Measurements from ENCODE around the gene E2F8. TPM values are rescaled to one million over a fixed set of nuclear protein-coding genes. Genes with fewer than 3 reads are reported as not detected.
A peak's percentile ranks its signal among the peaks of the same experiment; 100 is the strongest.

Gene E2F8
- total and polyA plus RNA-seq, 4 donors: 1.8 to 2.5 (median 2.1) TPM

- DNase-seq (ENCODE audit: low read depth in 4 of 6, low spot score in 6 of 6): no peak
- 82% methylated on average over 3 of the region's 3 CpGs for WGBS (ENCODE audit: insufficient coverage)
Measured at GRCh38 chr11:19253817-19254216, 13.1 kb upstream of the E2F8 start.

GRCh38 chr11:19253153-19253745 lies 12.5 kb upstream of the E2F8 start:
- Histone ChIP-seq H3K9me3 (ENCODE audit: control insufficient read depth, insufficient read depth, low read length) (no peaks in the 10 kb centered on the region), H3K4me3 (ENCODE audit: low read depth, low read length) (no peak overlapping the region), H3K4me1 (ENCODE audit: control insufficient read depth, insufficient read depth, low read length) (peaks cover 3% of the 10 kb centered on the region), H3K27ac (ENCODE audit: low read depth, low read length) (peak overlapping the region; percentile 49), H3K27me3 (ENCODE audit: control insufficient read depth, insufficient read depth, low read length) (no peaks in the 10 kb centered on the region), H3K36me3 (ENCODE audit: control insufficient read depth, insufficient read depth, low read length) (no peaks in the 10 kb centered on the region)
- WGBS (ENCODE audit: insufficient coverage): 63% methylated on average over 5 of the region's 7 CpGs
- peak in 1 of 6 donors; percentile 65 for DNase-seq (ENCODE audit: low read depth in 4 of 6, low spot score in 6 of 6)

More at GRCh38 chr11:19253817-19254216, 13.1 kb upstream of the E2F8 start:
- no peak overlapping the region for H3K27ac ChIP-seq (ENCODE audit: low read depth, low read length)
- H3K4me1 ChIP-seq (ENCODE audit: control insufficient read depth, insufficient read depth, low read length): peaks cover 3% of the 10 kb centered on the region
- H3K36me3 ChIP-seq (ENCODE audit: control insufficient read depth, insufficient read depth, low read length): no peaks in the 10 kb centered on the region
- H3K27me3 ChIP-seq (ENCODE audit: control insufficient read depth, insufficient read depth, low read length): no peaks in the 10 kb centered on the region
- no peaks in the 10 kb centered on the region for H3K9me3 ChIP-seq (ENCODE audit: control insufficient read depth, insufficient read depth, low read length)
- H3K4me3 ChIP-seq (ENCODE audit: low read depth, low read length): no peak overlapping the region

- Histone ChIP-seq H3K9me3 (ENCODE audit: control insufficient read depth, insufficient read depth, low read length) (no peaks in the 10 kb centered on the region), H3K4me3 (ENCODE audit: low read depth, low read length) (no peak overlapping the region), H3K36me3 (ENCODE audit: control insufficient read depth, insufficient read depth, low read length) (no peaks in the 10 kb centered on the region), H3K27ac (ENCODE audit: low read depth, low read length) (no peak overlapping the region), H3K27me3 (ENCODE audit: control insufficient read depth, insufficient read depth, low read length) (no peaks in the 10 kb centered on the region), H3K4me1 (ENCODE audit: control insufficient read depth, insufficient read depth, low read length) (peaks cover 3% of the 10 kb centered on the region)
- DNase-seq (ENCODE audit: low read depth in 4 of 6, low spot score in 6 of 6): no peak
- WGBS (ENCODE audit: insufficient coverage): 82% methylated on average over 6 of the region's 8 CpGs
Measured at GRCh38 chr11:19252394-19253152, 11.8 kb upstream of the E2F8 start.

GRCh38 chr11:19251577-19251976 lies 10.8 kb upstream of the E2F8 start:
- no peak for DNase-seq (ENCODE audit: low read depth in 4 of 6, low spot score in 6 of 6)
- Histone ChIP-seq H3K27me3 (ENCODE audit: control insufficient read depth, insufficient read depth, low read length) (no peaks in the 10 kb centered on the region), H3K4me1 (ENCODE audit: control insufficient read depth, insufficient read depth, low read length) (peaks cover 3% of the 10 kb centered on the region)

GRCh38 chr11:19246816-19247215 lies 6.1 kb upstream of the E2F8 start:
- no peak for DNase-seq (ENCODE audit: low read depth in 4 of 6, low spot score in 6 of 6)
- Histone ChIP-seq H3K27me3 (ENCODE audit: control insufficient read depth, insufficient read depth, low read length) (peaks cover 19% of the 10 kb centered on the region), H3K36me3 (ENCODE audit: control insufficient read depth, insufficient read depth, low read length) (no peaks in the 10 kb centered on the region), H3K4me1 (ENCODE audit: control insufficient read depth, insufficient read depth, low read length) (peaks cover 10% of the 10 kb centered on the region), H3K27ac (ENCODE audit: low read depth, low read length) (no peak overlapping the region), H3K4me3 (ENCODE audit: low read depth, low read length) (no peak overlapping the region), H3K9me3 (ENCODE audit: control insufficient read depth, insufficient read depth, low read length) (no peaks in the 10 kb centered on the region)
- WGBS (ENCODE audit: insufficient coverage): 100% methylated on average over 1 of the region's 1 CpG

More at GRCh38 chr11:19251577-19251976, 10.8 kb upstream of the E2F8 start:
- no peaks in the 10 kb centered on the region for H3K36me3 ChIP-seq (ENCODE audit: control insufficient read depth, insufficient read depth, low read length)
- no peak overlapping the region for H3K4me3 ChIP-seq (ENCODE audit: low read depth, low read length)
- no peaks in the 10 kb centered on the region for H3K9me3 ChIP-seq (ENCODE audit: control insufficient read depth, insufficient read depth, low read length)
- no peak overlapping the region for H3K27ac ChIP-seq (ENCODE audit: low read depth, low read length)

GRCh38 chr11:19245351-19245750 lies 4.6 kb upstream of the E2F8 start:
- Histone ChIP-seq H3K27ac (ENCODE audit: low read depth, low read length) (no peak overlapping the region), H3K36me3 (ENCODE audit: control insufficient read depth, insufficient read depth, low read length) (no peaks in the 10 kb centered on the region), H3K4me1 (ENCODE audit: control insufficient read depth, insufficient read depth, low read length) (peaks cover 19% of the 10 kb centered on the region), H3K9me3 (ENCODE audit: control insufficient read depth, insufficient read depth, low read length) (no peaks in the 10 kb centered on the region), H3K27me3 (ENCODE audit: control insufficient read depth, insufficient read depth, low read length) (peaks cover 26% of the 10 kb centered on the region), H3K4me3 (ENCODE audit: low read depth, low read length) (no peak overlapping the region)
- DNase-seq (ENCODE audit: low read depth in 4 of 6, low spot score in 6 of 6): no peak
- 96% methylated on average over 5 of the region's 5 CpGs for WGBS (ENCODE audit: insufficient coverage)

- WGBS (ENCODE audit: insufficient coverage): 85% methylated on average over 2 of the region's 2 CpGs
- Histone ChIP-seq H3K9me3 (ENCODE audit: control insufficient read depth, insufficient read depth, low read length) (no peaks in the 10 kb centered on the region), H3K36me3 (ENCODE audit: control insufficient read depth, insufficient read depth, low read length) (no peaks in the 10 kb centered on the region), H3K27me3 (ENCODE audit: control insufficient read depth, insufficient read depth, low read length) (peaks cover 30% of the 10 kb centered on the region), H3K4me1 (ENCODE audit: control insufficient read depth, insufficient read depth, low read length) (peaks cover 21% of the 10 kb centered on the region), H3K4me3 (ENCODE audit: low read depth, low read length) (no peak overlapping the region), H3K27ac (ENCODE audit: low read depth, low read length) (no peak overlapping the region)
- DNase-seq (ENCODE audit: low read depth in 4 of 6, low spot score in 6 of 6): no peak
Measured at GRCh38 chr11:19244621-19245020, 3.9 kb upstream of the E2F8 start.

GRCh38 chr11:19244084-19244483 lies 3.3 kb upstream of the E2F8 start:
- no CpG with 5 or more reads among the region's 6 CpGs for WGBS (ENCODE audit: insufficient coverage)
- no peaks in the 10 kb centered on the region for H3K9me3 ChIP-seq (ENCODE audit: control insufficient read depth, insufficient read depth, low read length)
- peaks cover 34% of the 10 kb centered on the region for H3K27me3 ChIP-seq (ENCODE audit: control insufficient read depth, insufficient read depth, low read length)

GRCh38 chr11:19243613-19244012 lies 2.9 kb upstream of the E2F8 start:
- H3K4me3 ChIP-seq (ENCODE audit: low read depth, low read length): no peak overlapping the region
- peaks cover 36% of the 10 kb centered on the region for H3K27me3 ChIP-seq (ENCODE audit: control insufficient read depth, insufficient read depth, low read length)
- H3K9me3 ChIP-seq (ENCODE audit: control insufficient read depth, insufficient read depth, low read length): no peaks in the 10 kb centered on the region
- H3K27ac ChIP-seq (ENCODE audit: low read depth, low read length): no peak overlapping the region
- no peaks in the 10 kb centered on the region for H3K36me3 ChIP-seq (ENCODE audit: control insufficient read depth, insufficient read depth, low read length)
- peaks cover 21% of the 10 kb centered on the region for H3K4me1 ChIP-seq (ENCODE audit: control insufficient read depth, insufficient read depth, low read length)
- DNase-seq (ENCODE audit: low read depth in 4 of 6, low spot score in 6 of 6): no peak

More at GRCh38 chr11:19244084-19244483, 3.3 kb upstream of the E2F8 start:
- H3K27ac ChIP-seq (ENCODE audit: low read depth, low read length): no peak overlapping the region
- H3K4me3 ChIP-seq (ENCODE audit: low read depth, low read length): no peak overlapping the region
- no peaks in the 10 kb centered on the region for H3K36me3 ChIP-seq (ENCODE audit: control insufficient read depth, insufficient read depth, low read length)
- no peak for DNase-seq (ENCODE audit: low read depth in 4 of 6, low spot score in 6 of 6)
- peaks cover 21% of the 10 kb centered on the region for H3K4me1 ChIP-seq (ENCODE audit: control insufficient read depth, insufficient read depth, low read length)

GRCh38 chr11:19243143-19243542 lies 2.4 kb upstream of the E2F8 start:
- 95% methylated on average over 4 of the region's 5 CpGs for WGBS (ENCODE audit: insufficient coverage)
- Histone ChIP-seq H3K4me3 (ENCODE audit: low read depth, low read length) (no peak overlapping the region), H3K9me3 (ENCODE audit: control insufficient read depth, insufficient read depth, low read length) (no peaks in the 10 kb centered on the region), H3K27me3 (ENCODE audit: control insufficient read depth, insufficient read depth, low read length) (peaks cover 36% of the 10 kb centered on the region), H3K27ac (ENCODE audit: low read depth, low read length) (no peak overlapping the region), H3K4me1 (ENCODE audit: control insufficient read depth, insufficient read depth, low read length) (peaks cover 21% of the 10 kb centered on the region), H3K36me3 (ENCODE audit: control insufficient read depth, insufficient read depth, low read length) (no peaks in the 10 kb centered on the region)
- DNase-seq (ENCODE audit: low read depth in 4 of 6, low spot score in 6 of 6): no peak

All from spinal cord (tissue), 10 donors.